ENCODE results near the gene PRRX2.

- TF ChIP-seq CTCF (CRISPR knock-in tag; IDR thresholded peaks at IDR 0.05): no peak
- TF ChIP-seq ZNF780A (CRISPR knock-in tag; IDR thresholded peaks at IDR 0.05): no peak
- no peak for TF ChIP-seq KDM3A (CRISPR knock-in tag; IDR thresholded peaks at IDR 0.05; ENCODE audit: low read depth)
- no peak for TF ChIP-seq LRRFIP1 (CRISPR knock-in tag; conservative IDR thresholded peaks at IDR 0.05)
- no peak for TF ChIP-seq MED8 (CRISPR knock-in tag; IDR thresholded peaks at IDR 0.05; ENCODE audit: insufficient replicate concordance)
These were observed 103.0 kb downstream of the PRRX2 start for GRCh38 chr9:129768486-129768885.

All from HepG2 (cell line).